GM19463 (cell line): Measurements from ENCODE around the gene GRIA1.
"Not testable (repeated sequence)": the region's sequence is repeated elsewhere in the genome, so short reads cannot be mapped to it uniquely, and the experiment has no call there.

Experiments
- ATAC-seq: cut with Tn5 transposase; IDR thresholded peaks from one replicate; pipeline ENCODE4 v1.9.1; 2021; ENCODE audit warnings: mild to moderate bottlenecking, moderate library complexity; ENCODE audit not compliant: unreplicated experiment

GRIA1 gene

GRCh38 chr5:153816870-153817269 is 326.4 kb downstream of the GRIA1 start:
- ATAC-seq: no peak

DNA sequence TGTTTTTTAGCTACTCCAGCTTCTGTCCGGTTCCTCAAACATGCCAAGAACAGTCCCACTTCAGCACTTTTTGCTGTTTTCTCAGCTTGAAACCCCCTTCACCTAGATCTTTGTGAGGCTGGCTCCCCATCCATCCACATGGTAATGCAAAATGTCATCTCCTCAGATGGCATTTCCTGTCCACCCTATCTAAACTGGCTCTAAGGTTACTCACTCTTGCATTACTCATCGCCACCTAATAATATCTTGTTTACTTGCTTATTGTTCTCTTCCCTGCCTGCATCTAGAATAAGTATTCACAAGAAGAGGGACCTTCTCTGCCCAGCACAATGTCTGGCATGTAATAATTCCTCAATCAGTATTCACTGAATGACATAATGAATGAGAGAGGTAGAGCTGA is 328.2 kb downstream of the GRIA1 start:
- ATAC-seq: no peak

- no peak for ATAC-seq
Measured at GRCh38 chr5:153823036-153823435, 332.6 kb downstream of the GRIA1 start.

DNA sequence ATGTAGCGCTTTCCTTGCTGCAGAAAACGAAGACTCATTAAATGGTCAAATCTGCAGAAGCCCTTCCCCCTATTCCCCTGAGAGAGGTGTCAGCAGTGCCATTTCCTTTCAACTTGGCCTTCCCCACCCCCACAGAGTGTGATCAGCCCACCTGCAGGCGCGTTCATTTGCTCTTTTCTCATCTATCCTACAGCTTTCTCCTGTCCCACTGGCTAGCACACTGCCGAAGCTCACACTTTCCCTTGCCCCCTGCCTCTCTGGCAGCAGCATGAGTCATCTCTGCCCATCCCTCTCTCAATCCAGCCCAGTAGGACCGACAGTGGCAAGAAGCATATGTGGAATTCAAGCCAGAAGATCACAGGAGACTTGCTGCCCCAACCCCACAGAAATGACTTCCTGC is 334.4 kb downstream of the GRIA1 start:
- ATAC-seq: no peak

DNA sequence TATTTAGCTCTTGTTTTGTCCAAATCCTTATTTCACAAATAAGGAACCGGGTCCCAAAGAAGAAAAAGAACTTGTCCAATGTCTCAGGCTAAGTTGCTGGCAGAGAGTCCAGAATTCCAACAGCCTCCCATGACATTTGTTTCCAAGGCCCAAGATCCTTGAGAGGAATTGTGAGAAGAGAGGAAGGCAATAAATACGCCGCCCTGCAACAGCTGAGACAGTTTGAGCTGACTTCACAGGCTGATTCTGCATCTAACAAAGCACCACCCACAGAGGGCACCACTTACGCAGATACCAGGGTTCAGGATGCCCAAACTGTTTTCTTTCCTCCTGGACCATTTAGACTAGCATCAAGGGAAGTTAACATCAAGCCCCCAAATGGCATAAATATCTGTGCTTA is 336.9 kb downstream of the GRIA1 start:
- ATAC-seq: no peak

DNA sequence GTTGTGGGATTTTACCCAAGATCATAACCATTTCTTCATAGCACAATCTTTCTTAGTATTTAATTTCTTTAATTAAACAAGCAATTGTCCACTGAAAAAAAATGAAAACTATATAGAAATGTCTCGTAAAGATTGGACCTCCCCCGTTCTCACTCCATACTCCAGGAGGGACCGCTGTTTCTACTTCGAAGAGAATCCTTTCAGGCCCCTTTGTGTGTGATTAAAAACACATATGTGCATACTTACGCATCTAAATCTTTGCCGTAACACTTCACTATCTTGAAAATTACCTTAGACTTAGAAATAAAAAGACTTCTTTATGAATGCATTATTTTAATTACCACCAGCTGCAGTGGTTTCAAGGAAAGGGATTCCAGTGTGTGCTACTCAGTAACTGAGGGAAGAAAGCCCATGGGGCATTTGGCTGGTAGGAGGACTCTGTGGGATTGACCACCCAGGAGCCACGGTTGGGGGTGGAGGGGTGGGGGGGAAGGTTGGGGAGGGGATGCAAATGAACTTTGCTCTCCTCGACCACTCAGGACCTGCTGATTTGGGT is 339.1 kb downstream of the GRIA1 start:
- ATAC-seq: no peak

DNA sequence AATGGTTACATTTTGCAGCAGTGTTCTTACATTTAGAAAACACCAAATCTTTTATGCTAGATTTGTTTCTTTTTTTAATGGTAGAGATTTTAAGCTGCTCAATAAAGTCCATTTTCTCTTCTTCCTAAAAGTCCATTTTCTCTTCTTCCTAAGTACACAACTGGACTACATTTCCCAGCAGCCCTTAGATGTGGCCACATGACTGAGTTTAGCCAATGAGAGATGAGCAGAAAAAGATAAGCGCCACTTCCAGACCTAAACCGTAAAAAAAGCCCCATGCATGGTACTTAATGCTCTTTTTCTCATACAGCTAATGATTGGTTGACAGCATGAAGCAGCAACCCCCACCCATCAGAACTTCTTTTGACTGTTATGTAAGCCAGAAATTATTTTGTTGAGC is 341.5 kb downstream of the GRIA1 start:
- peak; percentile 95 for ATAC-seq

DNA sequence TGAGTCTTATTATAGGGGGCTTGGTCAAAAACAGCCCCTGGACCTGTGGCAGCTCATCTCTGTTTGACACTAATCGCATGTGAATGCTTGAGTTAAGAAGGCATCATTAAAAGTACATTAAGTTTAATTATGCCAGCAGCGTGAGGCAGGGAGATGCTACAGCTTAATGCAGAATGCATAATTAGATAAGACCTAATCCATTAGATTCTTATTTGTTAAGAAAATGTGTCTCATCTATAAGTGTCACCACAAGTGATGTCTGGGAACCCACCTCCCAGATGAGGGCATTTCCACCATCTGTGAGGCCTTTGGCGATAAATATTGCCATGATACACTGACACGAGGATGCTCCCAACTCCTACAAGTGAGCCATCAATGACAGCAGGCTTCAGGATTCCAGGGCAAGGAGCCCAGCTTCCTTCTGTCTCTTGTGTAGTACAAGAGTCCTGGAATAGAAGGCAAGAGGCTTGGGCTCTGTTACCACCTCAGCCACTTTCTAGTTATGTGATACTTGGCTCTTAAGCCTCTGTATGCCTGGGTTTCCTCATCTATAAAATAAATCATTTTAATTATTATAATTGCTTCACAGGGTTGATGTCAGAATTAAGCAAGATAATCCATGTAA is 345.5 kb downstream of the GRIA1 start:
- ATAC-seq: no peak

DNA sequence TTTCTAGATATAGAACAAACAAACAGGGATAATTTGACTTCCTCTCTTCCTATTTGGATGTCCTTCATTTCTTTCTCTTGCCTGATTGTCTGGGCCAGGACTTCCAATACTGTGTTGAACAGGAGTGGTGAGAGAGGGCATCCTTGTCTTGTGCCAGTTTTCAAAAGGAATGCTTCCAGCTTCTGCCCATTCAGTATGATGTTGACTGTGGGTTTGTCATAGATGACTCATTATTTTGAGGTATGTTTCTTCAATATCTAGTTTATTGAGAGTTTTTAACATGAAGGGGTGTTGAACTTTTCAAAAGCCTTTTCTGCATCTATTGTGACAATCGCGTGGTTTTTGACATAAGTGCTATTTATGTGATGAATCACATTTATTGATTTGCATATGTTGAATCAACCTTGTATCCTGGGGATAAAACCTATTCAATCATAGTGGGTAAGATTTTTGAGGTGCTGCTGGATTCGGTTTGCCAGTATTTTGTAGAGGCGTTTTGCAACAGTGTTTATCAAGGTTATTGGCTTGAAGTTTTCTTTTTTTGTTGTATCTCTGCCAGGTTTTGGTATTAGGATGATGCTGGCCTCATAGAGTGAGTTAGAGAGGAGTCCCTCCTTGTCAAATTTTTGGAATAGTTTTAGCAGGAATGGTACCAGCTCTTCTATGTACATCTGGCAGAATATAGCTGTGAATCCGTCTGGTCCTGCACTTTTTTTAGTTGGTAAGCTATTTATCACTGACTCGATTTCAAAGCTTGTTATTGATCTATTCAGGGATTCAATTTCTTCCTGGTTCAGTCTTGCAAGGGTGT is 359.0 kb downstream of the GRIA1 start:
- not testable (repeated sequence) for ATAC-seq

DNA sequence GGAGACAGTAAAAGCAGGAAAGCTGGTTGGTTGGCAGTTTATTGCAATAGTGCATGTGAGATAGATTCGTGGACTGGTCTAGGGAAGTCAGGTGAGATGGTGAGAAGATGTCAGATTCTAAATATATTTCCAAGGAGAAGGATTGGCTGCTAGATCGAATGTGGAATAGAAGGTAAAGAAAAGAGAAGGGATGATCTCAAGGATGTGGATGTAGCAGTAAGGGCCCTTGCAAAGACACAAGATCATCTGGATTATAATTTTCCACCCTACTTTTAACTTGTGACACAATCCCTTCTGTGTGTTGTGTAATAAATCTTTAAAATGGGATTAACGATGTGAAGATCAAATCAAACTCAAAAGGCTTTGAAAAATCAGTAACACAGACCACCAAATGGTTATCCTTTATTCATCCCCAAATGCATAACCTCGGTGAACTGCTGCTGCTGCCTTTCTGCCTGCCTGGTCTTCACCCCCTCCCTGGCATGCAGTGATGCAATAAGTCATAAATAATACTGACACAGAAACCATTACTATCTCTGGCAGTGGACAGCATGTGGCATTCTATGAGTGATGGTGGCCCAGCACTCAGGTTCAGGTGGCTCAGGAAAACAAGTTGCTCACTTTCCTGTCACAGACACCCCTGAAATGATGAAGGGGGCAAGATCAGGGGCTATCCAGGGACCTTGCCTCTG is 369.9 kb downstream of the GRIA1 start:
- no peak for ATAC-seq

- ATAC-seq: not testable (repeated sequence)
Measured at GRCh38 chr5:153862906-153863305, 372.4 kb downstream of the GRIA1 start.
